NCI-H510A (cell line): Measurements from ENCODE around the gene PRKCE.

ENCODE experiments used
- DNase-seq: peaks from one replicate; lab custom pipeline; 2025; lab: John Stamatoyannopoulos, UW

PRKCE gene

GRCh38 chr2:45780541-45781463, 129.3 kb downstream of the PRKCE start:
- DNase-seq: no peak

DNA sequence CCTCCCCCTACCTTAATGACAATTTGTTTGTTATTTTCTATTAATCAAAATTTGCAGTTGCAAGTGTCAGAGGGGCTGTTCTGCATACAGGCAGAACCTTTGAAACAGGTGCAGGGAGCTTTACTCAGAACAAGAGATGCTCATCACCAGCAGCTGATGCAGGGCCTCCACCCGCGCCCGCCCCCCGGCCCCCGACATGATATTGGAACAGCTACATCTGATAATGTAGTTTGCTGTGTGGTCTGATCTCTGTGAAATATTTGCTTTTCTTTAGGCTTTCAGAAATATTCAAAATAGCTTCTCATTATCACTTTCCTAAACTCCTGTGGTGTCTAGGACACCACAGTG, 130.0 kb downstream of the PRKCE start:
- DNase-seq: no peak

GRCh38 chr2:45782436-45782835, 131.0 kb downstream of the PRKCE start:
- DNase-seq: no peak

DNA sequence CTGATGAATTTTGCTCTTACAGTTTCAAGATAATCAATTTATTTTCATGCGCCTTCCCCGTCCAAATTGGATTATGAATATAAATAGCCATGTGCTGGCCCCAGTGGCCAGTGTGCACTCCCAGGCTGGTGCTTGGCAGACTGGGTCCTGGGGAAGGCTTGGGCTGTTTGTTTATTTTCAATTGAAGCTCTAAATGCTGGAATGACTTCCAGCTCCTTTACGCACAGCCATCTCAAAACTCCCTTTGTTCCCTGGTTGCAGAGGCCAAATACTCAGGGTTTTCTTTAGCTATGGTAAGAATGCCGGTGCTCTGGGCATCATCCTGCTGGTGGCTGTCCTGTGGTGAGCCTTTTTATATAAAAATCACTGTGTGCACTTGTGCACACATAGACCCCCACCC, 131.5 kb downstream of the PRKCE start:
- no peak for DNase-seq

GRCh38 chr2:45786030-45786835, 134.8 kb downstream of the PRKCE start:
- DNase-seq: no peak

DNA sequence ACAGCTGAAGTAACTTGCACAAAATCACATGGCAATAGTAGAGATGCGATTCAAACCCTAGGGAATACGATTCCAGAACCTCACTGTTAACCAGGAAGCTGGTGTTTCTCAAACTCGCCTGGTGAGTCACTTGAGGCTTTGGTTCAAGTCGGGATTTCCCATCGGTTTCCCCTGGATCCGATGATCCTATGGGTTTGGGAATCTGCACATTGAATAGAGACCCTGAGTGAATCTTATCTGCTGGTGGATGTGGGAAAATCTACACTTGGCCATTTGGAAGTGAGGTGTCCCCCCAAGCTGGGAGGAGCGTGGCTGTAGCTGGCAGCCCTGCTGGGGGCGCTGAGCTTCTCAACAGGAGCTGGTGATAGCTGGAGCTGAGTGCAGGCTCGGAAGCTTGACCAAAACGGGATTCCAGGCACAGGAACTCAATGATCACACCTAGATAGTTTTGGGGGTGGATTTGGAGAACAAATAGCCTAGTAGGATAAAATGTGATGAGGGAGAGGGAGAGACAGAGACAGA, 135.4 kb downstream of the PRKCE start:
- DNase-seq: no peak

- no peak for DNase-seq
Measured at GRCh38 chr2:45788401-45788800, 136.9 kb downstream of the PRKCE start.

DNA sequence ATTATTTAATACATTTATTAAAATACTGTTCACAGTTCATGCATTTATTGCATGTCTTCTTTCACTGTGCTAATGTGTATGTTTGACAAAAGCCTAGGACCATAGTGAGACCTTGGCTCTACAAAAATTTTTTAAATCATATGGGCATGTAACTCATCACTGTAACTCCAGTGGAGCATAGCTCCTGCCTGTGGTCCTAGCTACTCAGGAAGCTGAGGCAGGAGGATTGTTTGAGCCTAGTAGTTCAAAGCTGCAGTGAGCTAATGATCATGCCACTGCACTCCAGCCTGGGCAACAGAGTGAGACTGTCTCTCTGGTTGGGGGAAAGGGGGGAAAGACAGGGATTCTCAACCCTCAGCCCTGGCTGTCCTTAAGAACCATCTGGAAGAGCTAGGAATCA, 137.8 kb downstream of the PRKCE start:
- DNase-seq: no peak

GRCh38 chr2:45789961-45790723, 138.7 kb downstream of the PRKCE start:
- DNase-seq: no peak

DNA sequence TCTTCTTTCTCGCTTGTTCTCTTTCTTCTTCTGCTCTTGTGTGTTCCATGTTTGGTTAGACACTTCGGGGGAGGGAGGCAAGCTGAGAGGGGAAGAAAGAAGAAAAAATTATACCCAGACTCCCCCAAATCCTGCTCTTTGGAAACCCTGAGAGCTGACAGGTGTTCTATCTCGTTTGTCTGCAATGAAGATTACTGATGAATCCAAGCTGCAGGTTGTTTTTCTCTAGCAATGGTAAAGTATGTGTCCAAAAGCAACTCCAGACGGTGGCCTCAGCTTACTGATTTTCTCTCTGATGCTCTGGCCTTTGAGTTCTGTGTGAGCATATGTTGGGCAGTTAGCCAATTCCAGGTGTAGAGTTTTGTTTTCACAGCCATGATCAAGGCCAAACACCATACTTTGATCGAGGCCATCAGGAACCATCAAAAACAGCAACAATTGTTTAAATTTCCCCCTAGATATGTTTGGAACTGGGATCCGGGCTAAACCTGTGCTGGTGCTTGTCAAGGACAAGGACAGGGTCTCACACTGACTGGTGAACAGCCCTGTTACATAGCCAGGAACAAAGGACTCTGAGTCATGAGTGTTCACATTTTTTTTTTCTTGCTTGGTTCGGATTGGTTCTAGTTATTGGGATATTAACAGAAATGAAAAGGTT, 142.0 kb downstream of the PRKCE start:
- no peak for DNase-seq

- no peak for DNase-seq
Measured at GRCh38 chr2:45794134-45794617, 142.7 kb downstream of the PRKCE start.

- DNase-seq: no peak
Measured at GRCh38 chr2:45796500-45796899, 145.0 kb downstream of the PRKCE start.

GRCh38 chr2:45797451-45798230, 146.2 kb downstream of the PRKCE start:
- DNase-seq: no peak

GRCh38 chr2:45799679-45800381, 148.4 kb downstream of the PRKCE start:
- no peak for DNase-seq

GRCh38 chr2:45802499-45803138, 151.1 kb downstream of the PRKCE start:
- DNase-seq: no peak

GRCh38 chr2:45804987-45805755, 153.7 kb downstream of the PRKCE start:
- DNase-seq: no peak

DNA sequence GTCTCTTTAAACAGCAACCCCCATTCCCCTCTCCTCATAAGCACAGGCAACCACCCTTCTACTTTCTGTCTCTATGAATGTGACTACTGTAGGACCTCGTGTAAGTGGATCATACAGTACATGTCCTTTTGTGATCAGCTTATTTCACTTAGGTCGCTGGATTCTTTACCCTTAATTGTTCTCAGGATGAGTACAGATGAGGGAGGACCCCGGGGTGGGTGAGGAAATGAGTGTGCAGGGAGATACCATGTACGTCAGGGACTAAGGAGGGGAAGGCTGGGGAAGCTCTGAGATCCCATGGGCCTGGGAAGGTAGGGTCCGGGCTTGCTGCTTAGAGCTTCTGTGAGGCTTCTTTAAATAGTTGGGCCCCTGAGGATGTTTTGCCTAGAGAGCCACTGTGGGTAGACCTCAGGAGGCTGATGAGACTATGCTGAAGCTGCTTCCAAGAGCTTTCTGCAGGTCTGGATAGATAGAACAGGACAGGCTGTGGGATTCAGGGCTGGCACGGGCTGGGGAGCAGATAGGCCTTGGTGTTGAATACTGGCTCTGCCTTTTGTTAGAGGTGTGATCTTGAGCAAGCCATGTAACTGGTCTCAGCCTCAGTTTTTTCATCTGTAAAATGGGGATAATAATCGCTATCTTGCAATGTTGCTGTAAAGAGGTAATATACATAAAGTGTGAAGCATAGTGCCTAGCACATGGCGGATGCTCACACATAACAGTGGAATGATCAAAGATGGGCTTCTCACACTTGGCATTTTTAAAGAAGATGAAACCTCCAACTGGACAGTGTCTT, 155.3 kb downstream of the PRKCE start:
- no peak for DNase-seq

- DNase-seq: peak; percentile 60
Measured at GRCh38 chr2:45808294-45808800, 156.9 kb downstream of the PRKCE start.
